Measurements from ENCODE around the gene CDC37L1.
A peak's percentile ranks its signal among the peaks of the same experiment; 100 is the strongest.

- TF ChIP-seq CTCF (IDR thresholded peaks at IDR 0.05) (peak in 1 of 4 experiments; percentile 6), POLR2A (IDR thresholded peaks at IDR 0.05) (no peak)
Measured at GRCh38 chr9:4674783-4675182, 4.6 kb upstream of the CDC37L1 start.
